Sigmoid colon (tissue), 7 donors: ENCODE results near the gene FIGN. TPM values are rescaled to one million over a fixed set of nuclear protein-coding genes. Genes with fewer than 3 reads are reported as not detected.

Source experiments
- DNase-seq: peaks from one replicate; pipeline ENCODE4 v3.0.0-alpha.2; 2019
- H3K27ac ChIP-seq, 4 donors: fragments of 200-600 bp; sonication (generic); one replicate each; pipeline ENCODE4 v1.5.1; 2016 to 2019; ENCODE audit warnings: mild to moderate bottlenecking in 1 of 4
- H3K27me3 ChIP-seq, 3 donors: fragments of 200-600 bp; sonication (generic); one replicate each; pipeline ENCODE4 v1.5.1; 2019; ENCODE audit warnings: mild to moderate bottlenecking in 1 of 3
- H3K36me3 ChIP-seq, 4 donors: fragments of 200-600 bp; sonication (generic); one replicate each; pipeline ENCODE4 v1.5.1; 2016 to 2019
- H3K4me1 ChIP-seq, 4 donors: fragments of 200-600 bp; sonication (generic); one replicate each; pipeline ENCODE4 v1.5.1; 2017 to 2019
- H3K4me3 ChIP-seq, 4 donors: fragments of 200-600 bp; sonication (generic); one replicate each; pipeline ENCODE4 v1.5.1; 2017 to 2019; ENCODE audit warnings: mild to moderate bottlenecking in 2 of 4, moderate library complexity in 1 of 4
- H3K9me3 ChIP-seq, 4 donors: fragments of 200-600 bp in 3 of 4; sonication (generic) in 3 of 4; one replicate each; pipeline versions ENCODE4 v1.5.1 to v1.6.1; 2013 to 2019
- EP300 ChIP-seq, 4 donors: sonication (generic); formaldehyde crosslinking; IDR thresholded peaks; one replicate each; pipeline ENCODE4 v1.6.1; 2017; ENCODE audit warnings: antibody characterized with exemption in 4 of 4
- POLR2A ChIP-seq, 2 donors: fragments of 450-650 bp; IDR thresholded peaks; one replicate each; pipeline ENCODE4 v1.6.1; 2016; ENCODE audit warnings: antibody characterized with exemption in 2 of 2, mild to moderate bottlenecking in 2 of 2, moderate library complexity in 2 of 2
- POLR2AphosphoS5 ChIP-seq, 4 donors: sonication (generic); formaldehyde crosslinking; IDR thresholded peaks; one replicate each; pipeline ENCODE4 v1.6.1; 2017; ENCODE audit warnings: antibody characterized with exemption in 4 of 4
- WGBS, 2 donors: extraction: QIAGEN DNeasy Blood & Tissue Kit; methylation state at CpG; one replicate each; pipeline ENCODE4 v1.1.7; 2013; 5-methylcytosine and 5-hydroxymethylcytosine counted together
- intact Hi-C: fragments of 100-400 bp; cut with DNase I; formaldehyde crosslinking; loops from one replicate; pipeline ENCODE4 v1.15.1; 2023
- polyA plus RNA-seq, 3 donors: library from polyadenylated mRNA; stranded (reverse); fragments of 200-250 nt; gene quantifications; one replicate each; pipeline ENCODE4 v1.2.3, GENCODE V29; 2013
- total RNA-seq, 4 donors: library from RNA; depleted of rRNA; stranded (reverse); fragments of >200 nt; gene quantifications; one replicate each; pipeline ENCODE4 v1.1.0, GENCODE V29; 2016
- TF ChIP-seq, protein P1 (sequence below), 4 experiments: fragments of 450-650 bp in 3 of 4; fragments of 200-600 bp in 1 of 4; IDR thresholded peaks; one replicate each; pipeline ENCODE4 v1.5.1; 2016 to 2019; ENCODE audit warnings: antibody characterized with exemption in 4 of 4, mild to moderate bottlenecking in 3 of 4, moderate library complexity in 2 of 4
- donor health status: healthy with polysubstance abuse.
- donor health status: Bipolar disorder and iron deficiency.
- donor health status: healthy.

The FIGN gene
- total and polyA plus RNA-seq, 7 donors, result under 0.01 to 8.0 (median 3.7) TPM; not detected in 1

GRCh38 chr2:163548970-163549369 lies 186.8 kb downstream of the FIGN start:
- 84 to 87% methylated on average over 3 of the region's 3 CpGs for WGBS, 2 donors
- Histone ChIP-seq H3K9me3 (no peaks in the 10 kb centered on the region), H3K36me3 (no peaks in the 10 kb centered on the region), H3K4me1 (no peaks in the 10 kb centered on the region), H3K27me3 (no peaks in the 10 kb centered on the region), H3K27ac (no peak overlapping the region), H3K4me3 (no peak overlapping the region)
- DNase-seq, result no peak
- TF ChIP-seq, protein P1, sequence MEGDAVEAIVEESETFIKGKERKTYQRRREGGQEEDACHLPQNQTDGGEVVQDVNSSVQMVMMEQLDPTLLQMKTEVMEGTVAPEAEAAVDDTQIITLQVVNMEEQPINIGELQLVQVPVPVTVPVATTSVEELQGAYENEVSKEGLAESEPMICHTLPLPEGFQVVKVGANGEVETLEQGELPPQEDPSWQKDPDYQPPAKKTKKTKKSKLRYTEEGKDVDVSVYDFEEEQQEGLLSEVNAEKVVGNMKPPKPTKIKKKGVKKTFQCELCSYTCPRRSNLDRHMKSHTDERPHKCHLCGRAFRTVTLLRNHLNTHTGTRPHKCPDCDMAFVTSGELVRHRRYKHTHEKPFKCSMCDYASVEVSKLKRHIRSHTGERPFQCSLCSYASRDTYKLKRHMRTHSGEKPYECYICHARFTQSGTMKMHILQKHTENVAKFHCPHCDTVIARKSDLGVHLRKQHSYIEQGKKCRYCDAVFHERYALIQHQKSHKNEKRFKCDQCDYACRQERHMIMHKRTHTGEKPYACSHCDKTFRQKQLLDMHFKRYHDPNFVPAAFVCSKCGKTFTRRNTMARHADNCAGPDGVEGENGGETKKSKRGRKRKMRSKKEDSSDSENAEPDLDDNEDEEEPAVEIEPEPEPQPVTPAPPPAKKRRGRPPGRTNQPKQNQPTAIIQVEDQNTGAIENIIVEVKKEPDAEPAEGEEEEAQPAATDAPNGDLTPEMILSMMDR (IDR thresholded peaks at IDR 0.05), result no peak
- TF ChIP-seq POLR2A (IDR thresholded peaks at IDR 0.05), result no peak
- no peak for TF ChIP-seq EP300 (IDR thresholded peaks at IDR 0.05)
- no peak for TF ChIP-seq POLR2AphosphoS5 (IDR thresholded peaks at IDR 0.05)
- intact Hi-C loops, result no loop called here
